ENCODE data around the gene CTNNA1. TPM values are rescaled to one million over a fixed set of nuclear protein-coding genes. Genes with fewer than 3 reads are reported as not detected.
A peak's percentile ranks its signal among the peaks of the same experiment; 100 is the strongest.

Gene CTNNA1
- total RNA-seq, 1 experiment from 2014 or later, result 392 TPM

DNA sequence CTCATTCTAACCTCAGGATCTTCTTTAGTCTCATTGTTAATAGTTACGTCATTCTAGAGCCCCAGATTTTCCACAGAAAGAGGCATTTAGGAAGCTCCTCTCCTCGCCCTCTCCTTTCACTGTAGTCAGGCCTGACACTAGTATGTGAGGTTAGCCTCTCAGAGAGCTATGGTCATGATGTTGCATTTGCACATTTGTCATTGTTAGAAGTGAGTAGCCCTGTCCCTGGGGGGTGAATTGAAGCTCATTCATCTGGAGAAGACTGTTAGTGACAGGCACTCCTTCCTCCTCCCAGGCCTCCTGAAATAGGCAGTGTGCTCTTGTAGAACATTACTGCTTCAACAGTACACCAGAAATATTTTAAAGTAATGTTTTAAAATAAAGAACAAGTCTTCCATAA lies 148.5 kb downstream of the CTNNA1 start:
- no peak overlapping the region for H3K4me3 Mint-ChIP-seq (ENCODE audit: unreplicated experiment)
- ChIA-PET POLR2A (no interaction called here), CTCF (no interaction called here)
- H3K9me3 Mint-ChIP-seq (ENCODE audit: unreplicated experiment), result no peaks in the 10 kb centered on the region
- peaks cover 17% of the 10 kb centered on the region for H3K4me1 Mint-ChIP-seq (ENCODE audit: low read depth, unreplicated experiment)
- no TSS peak for BruUV-seq (replicated peaks)
- TF ChIP-seq CTCF (IDR thresholded peaks at IDR 0.05; ENCODE audit: insufficient read depth in 1 of 2, low read depth in 1 of 2, low read length in 1 of 2, severe bottlenecking in 1 of 2, unreplicated experiment in 1 of 2), result no peak
- H3K27ac Mint-ChIP-seq (ENCODE audit: unreplicated experiment), result no peak overlapping the region
- intact Hi-C loops (cut with micrococcal nuclease; ENCODE audit: unreplicated experiment), result no loop called here
- H3K4me1 ChIP-seq, result no peaks in the 10 kb centered on the region
- H3K9me3 ChIP-seq, result no peaks in the 10 kb centered on the region
- H3K4me3 ChIP-seq (ENCODE audit: low read depth, low read length), result no peak overlapping the region
- H3K27me3 ChIP-seq (replicated peaks; ENCODE audit: control insufficient read depth, insufficient read depth, low read length), result no peaks in the 10 kb centered on the region
- no peak for DNase-seq
- H3K36me3 Mint-ChIP-seq (ENCODE audit: insufficient read depth, unreplicated experiment), result peaks cover 85% of the 10 kb centered on the region
- H3K36me3 ChIP-seq (ENCODE audit: control insufficient read depth, insufficient read depth, low read length), result peaks cover 1% of the 10 kb centered on the region
- H3K27me3 Mint-ChIP-seq (ENCODE audit: insufficient read depth, unreplicated experiment), result no peaks in the 10 kb centered on the region

GRCh38 chr5:138903130-138903775 lies 150.0 kb downstream of the CTNNA1 start:
- Histone ChIP-seq H3K4me3 (ENCODE audit: low read depth, low read length) (no peak overlapping the region), H3K9me3 (no peaks in the 10 kb centered on the region), H3K36me3 (ENCODE audit: control insufficient read depth, insufficient read depth, low read length) (peaks cover 2% of the 10 kb centered on the region), H3K4me1 (no peaks in the 10 kb centered on the region), H3K27me3 (replicated peaks; ENCODE audit: control insufficient read depth, insufficient read depth, low read length) (no peaks in the 10 kb centered on the region)
- BruUV-seq (replicated peaks), result no TSS peak
- H3K4me1 Mint-ChIP-seq (ENCODE audit: low read depth, unreplicated experiment), result peaks cover 17% of the 10 kb centered on the region
- intact Hi-C loops (cut with micrococcal nuclease; ENCODE audit: unreplicated experiment), result no loop called here
- ChIA-PET CTCF (interaction anchor here (0.7 kb wide), 1 partner anchor 429 kb away, joined by 3 read pairs; no protein-coding TSS in a partner anchor), POLR2A (no interaction called here)
- peak overlapping the region; percentile 8 for H3K27ac Mint-ChIP-seq (ENCODE audit: unreplicated experiment)
- peaks cover 91% of the 10 kb centered on the region for H3K36me3 Mint-ChIP-seq (ENCODE audit: insufficient read depth, unreplicated experiment)
- H3K4me3 Mint-ChIP-seq (ENCODE audit: unreplicated experiment), result no peak overlapping the region
- H3K27me3 Mint-ChIP-seq (ENCODE audit: insufficient read depth, unreplicated experiment), result no peaks in the 10 kb centered on the region
- H3K9me3 Mint-ChIP-seq (ENCODE audit: unreplicated experiment), result no peaks in the 10 kb centered on the region
- DNase-seq, result no peak
- TF ChIP-seq CTCF (IDR thresholded peaks at IDR 0.05; ENCODE audit: insufficient read depth in 1 of 2, low read depth in 1 of 2, low read length in 1 of 2, severe bottlenecking in 1 of 2, unreplicated experiment in 1 of 2), result no peak

- intact Hi-C loops (cut with micrococcal nuclease; ENCODE audit: unreplicated experiment), result no loop called here
- BruUV-seq (replicated peaks), result no TSS peak
- POLR2A ChIA-PET, result interaction anchor here (0.5 to 0.6 kb wide), 2 partner anchors 156 to 875 kb away, joined by 3 to 19 read pairs; no protein-coding TSS in a partner anchor
- TF ChIP-seq CTCF (IDR thresholded peaks at IDR 0.05; ENCODE audit: insufficient read depth in 1 of 2, low read depth in 1 of 2, low read length in 1 of 2, severe bottlenecking in 1 of 2, unreplicated experiment in 1 of 2), result no peak
- no peaks in the 10 kb centered on the region for H3K9me3 ChIP-seq
- Mint-ChIP-seq H3K36me3 (ENCODE audit: insufficient read depth, unreplicated experiment) (peaks cover 85% of the 10 kb centered on the region), H3K4me3 (ENCODE audit: unreplicated experiment) (no peak overlapping the region), H3K9me3 (ENCODE audit: unreplicated experiment) (no peaks in the 10 kb centered on the region), H3K27ac (ENCODE audit: unreplicated experiment) (no peak overlapping the region), H3K27me3 (ENCODE audit: insufficient read depth, unreplicated experiment) (no peaks in the 10 kb centered on the region), H3K4me1 (ENCODE audit: low read depth, unreplicated experiment) (peaks cover 17% of the 10 kb centered on the region)
- no peaks in the 10 kb centered on the region for H3K27me3 ChIP-seq (replicated peaks; ENCODE audit: control insufficient read depth, insufficient read depth, low read length)
- no peak overlapping the region for H3K4me3 ChIP-seq (ENCODE audit: low read depth, low read length)
- CTCF ChIA-PET, result no interaction called here
- H3K4me1 ChIP-seq, result no peaks in the 10 kb centered on the region
- no peak for DNase-seq
- peaks cover 3% of the 10 kb centered on the region for H3K36me3 ChIP-seq (ENCODE audit: control insufficient read depth, insufficient read depth, low read length)
Observed at GRCh38 chr5:138905541-138905940, 152.3 kb downstream of the CTNNA1 start.
